ENCODE data around the gene SCO2.

DNA sequence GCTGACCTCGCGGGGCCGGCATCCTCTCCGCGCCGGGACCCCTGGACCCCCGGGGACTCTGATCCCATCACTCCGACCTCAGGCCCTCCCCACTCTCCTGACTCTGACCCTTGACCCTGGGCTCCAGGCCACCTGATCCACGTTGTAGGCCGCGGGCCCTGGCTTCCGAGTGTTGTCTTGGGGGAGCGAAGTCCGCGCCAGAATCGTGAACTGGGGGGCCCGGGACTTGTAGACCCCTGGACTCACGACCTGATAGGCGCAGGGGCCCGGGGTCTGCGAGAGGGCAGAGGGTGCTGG lies 5.1 kb upstream of the SCO2 start:
- TF ChIP-seq POLR2A (IDR thresholded peaks at IDR 0.05) (no peak), CTCF (IDR thresholded peaks at IDR 0.05) (no peak)
